ENCODE data around the gene QRICH1.
A peak's percentile ranks its signal among the peaks of the same experiment; 100 is the strongest.

QRICH1 gene

GRCh38 chr3:49122886-49123545 lies 29.1 kb upstream of the QRICH1 start:
- peak overlapping the region; percentile 27 for H3K4me3 Mint-ChIP-seq
- no peaks in the 10 kb centered on the region for H3K9me3 Mint-ChIP-seq
- H3K27ac Mint-ChIP-seq = no peak overlapping the region
- ATAC-seq (ENCODE audit: low read depth) (no peak), DNase-seq (ENCODE audit: low spot score in 2 of 2) (no peak)
- peaks cover 4% of the 10 kb centered on the region for H3K4me1 Mint-ChIP-seq
- no peaks in the 10 kb centered on the region for H3K27me3 Mint-ChIP-seq
- H3K36me3 Mint-ChIP-seq = no peaks in the 10 kb centered on the region

- Mint-ChIP-seq H3K4me1 (peaks cover 4% of the 10 kb centered on the region), H3K9me3 (no peaks in the 10 kb centered on the region), H3K36me3 (peaks cover 4% of the 10 kb centered on the region), H3K27ac (no peak overlapping the region), H3K4me3 (peak overlapping the region; percentile 83), H3K27me3 (no peaks in the 10 kb centered on the region)
- DNase-seq (ENCODE audit: low spot score in 2 of 2) = no peak
- ATAC-seq (ENCODE audit: low read depth) = no peak
These were observed 28.6 kb upstream of the QRICH1 start for GRCh38 chr3:49122451-49122850.

GRCh38 chr3:49122022-49122421 lies 28.2 kb upstream of the QRICH1 start:
- peak overlapping the region; percentile 84 for H3K27ac Mint-ChIP-seq
- no peak for ATAC-seq (ENCODE audit: low read depth)
- no peak for DNase-seq (ENCODE audit: low spot score in 2 of 2)
- no peaks in the 10 kb centered on the region for H3K9me3 Mint-ChIP-seq
- peaks cover 4% of the 10 kb centered on the region for H3K4me1 Mint-ChIP-seq
- H3K27me3 Mint-ChIP-seq = no peaks in the 10 kb centered on the region
- peaks cover 6% of the 10 kb centered on the region for H3K36me3 Mint-ChIP-seq
- H3K4me3 Mint-ChIP-seq = peak overlapping the region; percentile 83

GRCh38 chr3:49121132-49121736 lies 27.4 kb upstream of the QRICH1 start:
- ATAC-seq (ENCODE audit: low read depth) = no peak
- no peak for DNase-seq (ENCODE audit: low spot score in 2 of 2)
- no peaks in the 10 kb centered on the region for H3K9me3 Mint-ChIP-seq

GRCh38 chr3:49120438-49121131 lies 26.7 kb upstream of the QRICH1 start, which contains the start of gene USP19:
USP19 (minus strand) TSS chr3:49120823; CDS start chr3:49119145, 1,678 bp downstream.
- H3K27ac Mint-ChIP-seq = peak within 1 kb of the TSS; percentile 84

More at GRCh38 chr3:49121132-49121736, 27.4 kb upstream of the QRICH1 start:
- H3K27ac Mint-ChIP-seq = peak overlapping the region; percentile 84
- H3K4me3 Mint-ChIP-seq = peak overlapping the region; percentile 83
- H3K27me3 Mint-ChIP-seq = no peaks in the 10 kb centered on the region
- H3K4me1 Mint-ChIP-seq = peaks cover 4% of the 10 kb centered on the region
- H3K36me3 Mint-ChIP-seq = peaks cover 9% of the 10 kb centered on the region

GRCh38 chr3:49120096-49120437 lies 26.2 kb upstream of the QRICH1 start:
- Mint-ChIP-seq H3K4me3 (peak overlapping the region; percentile 83), H3K27ac (peak overlapping the region; percentile 84), H3K4me1 (peaks cover 4% of the 10 kb centered on the region), H3K9me3 (no peaks in the 10 kb centered on the region), H3K36me3 (peaks cover 17% of the 10 kb centered on the region), H3K27me3 (no peaks in the 10 kb centered on the region)
- DNase-seq (ENCODE audit: low spot score in 2 of 2) = no peak
- ATAC-seq (ENCODE audit: low read depth) = peak; percentile 20

More at GRCh38 chr3:49120438-49121131, 26.7 kb upstream of the QRICH1 start, which contains the start of gene USP19:
- H3K4me3 Mint-ChIP-seq = peak within 1 kb of the TSS; percentile 83
- peak; percentile 93 for ATAC-seq (ENCODE audit: low read depth)
- no peaks in the 10 kb centered on the region for H3K27me3 Mint-ChIP-seq
- H3K9me3 Mint-ChIP-seq = no peaks in the 10 kb centered on the region
- peak; percentile 90 to 93 for DNase-seq (ENCODE audit: low spot score in 2 of 2)
- peaks cover 4% of the 10 kb centered on the region for H3K4me1 Mint-ChIP-seq
- H3K36me3 Mint-ChIP-seq = peaks cover 12% of the 10 kb centered on the region

GRCh38 chr3:49119439-49119838 lies 25.6 kb upstream of the QRICH1 start:
- H3K27me3 Mint-ChIP-seq = no peaks in the 10 kb centered on the region
- no peak overlapping the region for H3K27ac Mint-ChIP-seq
- no peak for ATAC-seq (ENCODE audit: low read depth)
- H3K4me3 Mint-ChIP-seq = peak overlapping the region; percentile 83
- no peak for DNase-seq (ENCODE audit: low spot score in 2 of 2)
- peaks cover 4% of the 10 kb centered on the region for H3K4me1 Mint-ChIP-seq
- H3K9me3 Mint-ChIP-seq = no peaks in the 10 kb centered on the region
- H3K36me3 Mint-ChIP-seq = peaks cover 19% of the 10 kb centered on the region

GRCh38 chr3:49119036-49119435 lies 25.2 kb upstream of the QRICH1 start:
- Mint-ChIP-seq H3K4me1 (peaks cover 4% of the 10 kb centered on the region), H3K27me3 (no peaks in the 10 kb centered on the region), H3K4me3 (no peak overlapping the region), H3K27ac (no peak overlapping the region), H3K9me3 (no peaks in the 10 kb centered on the region), H3K36me3 (peaks cover 19% of the 10 kb centered on the region)
- ATAC-seq (ENCODE audit: low read depth) = no peak
- no peak for DNase-seq (ENCODE audit: low spot score in 2 of 2)

GRCh38 chr3:49112262-49112661 lies 18.4 kb upstream of the QRICH1 start:
- peaks cover 31% of the 10 kb centered on the region for H3K36me3 Mint-ChIP-seq
- no peak overlapping the region for H3K4me3 Mint-ChIP-seq
- no peaks in the 10 kb centered on the region for H3K27me3 Mint-ChIP-seq
- H3K9me3 Mint-ChIP-seq = no peaks in the 10 kb centered on the region
- no peaks in the 10 kb centered on the region for H3K4me1 Mint-ChIP-seq
- H3K27ac Mint-ChIP-seq = no peak overlapping the region
- DNase-seq (ENCODE audit: low spot score in 2 of 2) (no peak), ATAC-seq (ENCODE audit: low read depth) (no peak)

GRCh38 chr3:49111347-49111746 lies 17.5 kb upstream of the QRICH1 start:
- Mint-ChIP-seq H3K9me3 (no peaks in the 10 kb centered on the region), H3K27me3 (no peaks in the 10 kb centered on the region), H3K27ac (no peak overlapping the region), H3K36me3 (peaks cover 27% of the 10 kb centered on the region), H3K4me3 (no peak overlapping the region), H3K4me1 (no peaks in the 10 kb centered on the region)
- ATAC-seq (ENCODE audit: low read depth) = no peak
- DNase-seq (ENCODE audit: low spot score in 2 of 2) = no peak

GRCh38 chr3:49110780-49111179 lies 16.9 kb upstream of the QRICH1 start:
- no peak for ATAC-seq (ENCODE audit: low read depth)
- H3K9me3 Mint-ChIP-seq = no peaks in the 10 kb centered on the region
- H3K36me3 Mint-ChIP-seq = peaks cover 24% of the 10 kb centered on the region

GRCh38 chr3:49108346-49108745 lies 14.5 kb upstream of the QRICH1 start:
- no peak overlapping the region for H3K27ac Mint-ChIP-seq
- ATAC-seq (ENCODE audit: low read depth) (no peak), DNase-seq (ENCODE audit: low spot score in 2 of 2) (no peak)

More at GRCh38 chr3:49110780-49111179, 16.9 kb upstream of the QRICH1 start:
- H3K27ac Mint-ChIP-seq = no peak overlapping the region
- H3K27me3 Mint-ChIP-seq = no peaks in the 10 kb centered on the region
- H3K4me1 Mint-ChIP-seq = peaks cover 3% of the 10 kb centered on the region
- no peak for DNase-seq (ENCODE audit: low spot score in 2 of 2)
- no peak overlapping the region for H3K4me3 Mint-ChIP-seq

GRCh38 chr3:49104427-49105291 lies 10.8 kb upstream of the QRICH1 start, which contains the start of gene QARS1:
QARS1 (minus strand) TSS chr3:49104757; CDS start chr3:49104733, 24 bp downstream.
- H3K4me1 Mint-ChIP-seq = peaks cover 18% of the 10 kb centered on the region
- no peaks in the 10 kb centered on the region for H3K9me3 Mint-ChIP-seq
- ATAC-seq (ENCODE audit: low read depth) (peak; percentile 99), DNase-seq (ENCODE audit: low spot score in 2 of 2) (peak; percentile 79 to 80)
- peaks cover 26% of the 10 kb centered on the region for H3K36me3 Mint-ChIP-seq
- H3K27ac Mint-ChIP-seq = peak within 1 kb of the TSS; percentile 95
- no peaks in the 10 kb centered on the region for H3K27me3 Mint-ChIP-seq
- peak within 1 kb of the TSS; percentile 98 for H3K4me3 Mint-ChIP-seq

More at GRCh38 chr3:49108346-49108745, 14.5 kb upstream of the QRICH1 start:
- Mint-ChIP-seq H3K36me3 (peaks cover 13% of the 10 kb centered on the region), H3K4me1 (peaks cover 15% of the 10 kb centered on the region), H3K9me3 (no peaks in the 10 kb centered on the region), H3K4me3 (no peak overlapping the region), H3K27me3 (no peaks in the 10 kb centered on the region)
